SU-DHL-6 (cell line): ENCODE data around the gene CBLN3.

Experiments used
- H2AFZ ChIP-seq: fragments of 200-600 bp; sonication (generic); 2 replicates; pipeline ENCODE4 v1.6.1; 2014; ENCODE audit warnings: low read depth, mild to moderate bottlenecking, moderate library complexity, mixed read lengths, antibody characterized with exemption, low read length; ENCODE audit not compliant: severe bottlenecking
- H3F3A ChIP-seq: fragments of 200-600 bp; shearing (Covaris generic); 2 replicates; pipeline ENCODE4 v1.6.0; 2016; ENCODE audit warnings: antibody characterized with exemption, mild to moderate bottlenecking; ENCODE audit not compliant: insufficient read depth
- H3K27ac ChIP-seq: fragments of 200-600 bp; sonication (generic); 2 replicates; pipeline ENCODE4 v1.5.1; 2016; ENCODE audit warnings: low read depth, mild to moderate bottlenecking, low read length, moderate library complexity, mixed read lengths
- H3K27me3 ChIP-seq: fragments of 200-600 bp; sonication (generic), shearing (Covaris generic); 2 replicates; pipeline ENCODE4 v1.6.0; 2014; ENCODE audit warnings: mild to moderate bottlenecking, low read length
- H3K36me3 ChIP-seq: fragments of 200-600 bp; sonication (generic); 2 replicates; pipeline ENCODE4 v1.6.1; 2014; ENCODE audit warnings: mild to moderate bottlenecking, low read length, mixed read lengths
- H3K4me2 ChIP-seq: fragments of 300-600, 200-600 bp; shearing (Covaris generic), sonication (generic); 2 replicates; pipeline ENCODE4 v1.6.0; 2014; ENCODE audit warnings: low read length, low read depth, mild to moderate bottlenecking; ENCODE audit not compliant: poor library complexity, severe bottlenecking
- H3K4me3 ChIP-seq: fragments of 200-600 bp; sonication (generic); 2 replicates; pipeline ENCODE4 v1.5.1; 2014; ENCODE audit warnings: antibody characterized with exemption, low read length, mild to moderate bottlenecking, mixed read lengths; ENCODE audit not compliant: insufficient read depth, poor library complexity, severe bottlenecking
- H3K79me2 ChIP-seq: fragments of 200-600 bp; sonication (generic); 2 replicates; pipeline ENCODE4 v1.6.1; 2014; ENCODE audit warnings: mild to moderate bottlenecking, low read length, moderate library complexity; ENCODE audit not compliant: insufficient read depth
- H3K9ac ChIP-seq: fragments of 200-600 bp; sonication (generic); 2 replicates; pipeline ENCODE4 v1.7.0; 2014; ENCODE audit warnings: mild to moderate bottlenecking, low read length
- H3K9me2 ChIP-seq: fragments of 200-600 bp; sonication (generic); replicated peaks from 2 replicates; pipeline ENCODE4 v1.6.1; 2014; ENCODE audit warnings: low read length; ENCODE audit not compliant: insufficient read depth
- H3K9me3 ChIP-seq: fragments of 200-600 bp; sonication (generic); 2 replicates; pipeline ENCODE4 v1.6.1; 2014; ENCODE audit warnings: low read length, mixed read lengths; ENCODE audit not compliant: insufficient read depth
- H4K20me1 ChIP-seq: fragments of 200-600 bp; sonication (generic); 2 replicates; pipeline ENCODE4 v1.6.1; 2014; ENCODE audit warnings: low read depth, mild to moderate bottlenecking, antibody characterized with exemption, low read length, moderate library complexity, mixed read lengths
- CTCF ChIP-seq: fragments of 200-600 bp; sonication (generic); IDR thresholded peaks from one replicate; pipeline ENCODE4 v1.5.1; 2017; ENCODE audit warnings: antibody characterized with exemption, mild to moderate bottlenecking, low read length, moderate library complexity; ENCODE audit not compliant: insufficient read depth, poor library complexity, severe bottlenecking
- EZH2phosphoT487 ChIP-seq: fragments of 200-600 bp; sonication (generic), shearing (Covaris generic); conservative IDR thresholded peaks from 2 replicates; pipeline ENCODE4 v1.6.1; 2018; ENCODE audit warnings: mild to moderate bottlenecking, antibody characterized with exemption, low read length, moderate library complexity, mixed read lengths

The CBLN3 gene

GRCh38 chr14:24406416-24406815 is 23.1 kb downstream of the CBLN3 start:
- Histone ChIP-seq H4K20me1 (no peaks in the 10 kb centered on the region), H3K36me3 (no peaks in the 10 kb centered on the region)
- TF ChIP-seq EZH2phosphoT487 (no peak), CTCF (no peak)

GRCh38 chr14:24404814-24405213 is 24.7 kb downstream of the CBLN3 start:
- H3K4me3 ChIP-seq, result no peak overlapping the region
- no peaks in the 10 kb centered on the region for H4K20me1 ChIP-seq
- no peaks in the 10 kb centered on the region for H3K9me2 ChIP-seq
- no peaks in the 10 kb centered on the region for H3F3A ChIP-seq
- no peaks in the 10 kb centered on the region for H3K79me2 ChIP-seq
- H3K4me2 ChIP-seq, result no peak overlapping the region
- no peak overlapping the region for H2AFZ ChIP-seq
- no peaks in the 10 kb centered on the region for H3K27me3 ChIP-seq
- no peaks in the 10 kb centered on the region for H3K9me3 ChIP-seq
- no peak overlapping the region for H3K27ac ChIP-seq
- H3K9ac ChIP-seq, result no peak overlapping the region
- H3K36me3 ChIP-seq, result no peaks in the 10 kb centered on the region
- no peak for TF ChIP-seq EZH2phosphoT487
- no peak for TF ChIP-seq CTCF

More at GRCh38 chr14:24406416-24406815, 23.1 kb downstream of the CBLN3 start:
- no peak overlapping the region for H3K4me3 ChIP-seq
- H3K27ac ChIP-seq, result no peak overlapping the region
- no peak overlapping the region for H3K9ac ChIP-seq
- no peaks in the 10 kb centered on the region for H3K9me2 ChIP-seq
- no peaks in the 10 kb centered on the region for H3K27me3 ChIP-seq
- no peak overlapping the region for H2AFZ ChIP-seq
- H3K4me2 ChIP-seq, result no peak overlapping the region
- H3F3A ChIP-seq, result no peaks in the 10 kb centered on the region
- no peaks in the 10 kb centered on the region for H3K79me2 ChIP-seq
- no peaks in the 10 kb centered on the region for H3K9me3 ChIP-seq

- no peak overlapping the region for H3K9ac ChIP-seq
- TF ChIP-seq EZH2phosphoT487 (no peak), CTCF (no peak)
- no peak overlapping the region for H2AFZ ChIP-seq
Observed at GRCh38 chr14:24403294-24403998, 26.0 kb downstream of the CBLN3 start.

More at GRCh38 chr14:24403294-24403998, 26.0 kb downstream of the CBLN3 start:
- Histone ChIP-seq H3K9me3 (no peaks in the 10 kb centered on the region), H3K79me2 (no peaks in the 10 kb centered on the region), H3K36me3 (no peaks in the 10 kb centered on the region), H3K9me2 (no peaks in the 10 kb centered on the region), H3F3A (no peaks in the 10 kb centered on the region), H4K20me1 (no peaks in the 10 kb centered on the region), H3K4me3 (no peak overlapping the region), H3K4me2 (no peak overlapping the region), H3K27ac (no peak overlapping the region), H3K27me3 (no peaks in the 10 kb centered on the region)
